NCI-H128 (cell line): ENCODE measurements around the gene PCP4L1.

ENCODE experiments used
- DNase-seq: peaks from one replicate; lab custom pipeline; 2025; ENCODE audit not compliant: unreplicated experiment; lab: John Stamatoyannopoulos, UW

PCP4L1 gene

GRCh38 chr1:161265305-161265704 is 6.8 kb downstream of the PCP4L1 start:
- no peak for DNase-seq

GRCh38 chr1:161266202-161266601 is 7.7 kb downstream of the PCP4L1 start:
- DNase-seq: no peak

- DNase-seq: no peak
Measured at GRCh38 chr1:161266836-161267235, 8.3 kb downstream of the PCP4L1 start.

- no peak for DNase-seq
Measured at GRCh38 chr1:161267321-161267720, 8.8 kb downstream of the PCP4L1 start.

GRCh38 chr1:161273402-161273801 is 14.9 kb downstream of the PCP4L1 start:
- DNase-seq: no peak

- no peak for DNase-seq
Measured at GRCh38 chr1:161274874-161275273, 16.3 kb downstream of the PCP4L1 start.

- DNase-seq: no peak
Measured at GRCh38 chr1:161282991-161283390, 24.4 kb downstream of the PCP4L1 start.

- DNase-seq: no peak
Measured at GRCh38 chr1:161285113-161285512, 26.6 kb downstream of the PCP4L1 start.

GRCh38 chr1:161285521-161285920 is 27.0 kb downstream of the PCP4L1 start:
- DNase-seq: no peak

GRCh38 chr1:161287482-161288054 is 29.0 kb downstream of the PCP4L1 start:
- no peak for DNase-seq

- DNase-seq: no peak
Measured at GRCh38 chr1:161290779-161291178, 32.2 kb downstream of the PCP4L1 start.

- no peak for DNase-seq
Measured at GRCh38 chr1:161297415-161297814, 38.9 kb downstream of the PCP4L1 start.

- DNase-seq: no peak
Measured at GRCh38 chr1:161298116-161298515, 39.6 kb downstream of the PCP4L1 start.

- no peak for DNase-seq
Measured at GRCh38 chr1:161299347-161299746, 40.8 kb downstream of the PCP4L1 start.

GRCh38 chr1:161300478-161300877 is 41.9 kb downstream of the PCP4L1 start:
- no peak for DNase-seq

GRCh38 chr1:161304927-161305866 is 46.7 kb downstream of the PCP4L1 start:
- DNase-seq: no peak

GRCh38 chr1:161305867-161306519 is 47.4 kb downstream of the PCP4L1 start:
- peak; percentile 80 for DNase-seq

- no peak for DNase-seq
Measured at GRCh38 chr1:161307230-161307768, 48.8 kb downstream of the PCP4L1 start.

GRCh38 chr1:161307892-161308638 is 49.5 kb downstream of the PCP4L1 start:
- DNase-seq: no peak

GRCh38 chr1:161309868-161310267 is 51.3 kb downstream of the PCP4L1 start, which contains the start of gene MPZ:
TSS of gene MPZ (minus strand) at chr1:161309968. CDS start at chr1:161309905, 63 bp downstream.
- DNase-seq: no peak
